NT2/D1 (cell line): ENCODE measurements around the gene RNF157.

Source experiments
- YY1 ChIP-seq: IDR thresholded peaks from 2 replicates; pipeline ENCODE4 v1.6.1; 2011; ENCODE audit not compliant: insufficient read length, insufficient read depth
- ZNF274 ChIP-seq: IDR thresholded peaks from 2 replicates; pipeline ENCODE4 v1.6.1; 2011; ENCODE audit warnings: mild to moderate bottlenecking, low read depth, low read length

GRCh38 chr17:76217081-76217480, 23.2 kb downstream of the RNF157 start:
- TF ChIP-seq ZNF274 (no peak), YY1 (no peak)
